ENCODE measurements around the gene SYCP2L.
"Not testable (repeated sequence)": the region's sequence is repeated elsewhere in the genome, so short reads cannot be mapped to it uniquely, and the experiment has no call there.

SYCP2L gene

GRCh38 chr6:10847684-10848083 is 39.2 kb upstream of the SYCP2L start:
- TF ChIP-seq CTCF (IDR thresholded peaks at IDR 0.05; ENCODE audit: low read depth, low read length), result 0 out of 2 replicates have a peak, but pooled peaks have one; percentile 18
- no peaks in the 10 kb centered on the region for H3K36me3 ChIP-seq
- H3K27ac ChIP-seq, result no peak overlapping the region
- peaks cover 4% of the 10 kb centered on the region for H3K9me3 ChIP-seq (ENCODE audit: severe bottlenecking)
- no peaks in the 10 kb centered on the region for H3K27me3 ChIP-seq (ENCODE audit: insufficient read depth, low read depth, severe bottlenecking)
- no peak overlapping the region for H3K4me3 ChIP-seq (ENCODE audit: low read depth, low read length)
- no peak for DNase-seq

GRCh38 chr6:10849901-10850300 is 37.0 kb upstream of the SYCP2L start:
- Histone ChIP-seq H3K36me3 (no peaks in the 10 kb centered on the region), H3K27me3 (ENCODE audit: insufficient read depth, low read depth, severe bottlenecking) (no peaks in the 10 kb centered on the region), H3K9me3 (ENCODE audit: severe bottlenecking) (peaks cover 22% of the 10 kb centered on the region), H3K27ac (no peak overlapping the region), H3K4me3 (ENCODE audit: low read depth, low read length) (no peak overlapping the region)
- no peak for DNase-seq
- no peak for TF ChIP-seq CTCF (IDR thresholded peaks at IDR 0.05; ENCODE audit: low read depth, low read length)

- no peak for TF ChIP-seq CTCF (IDR thresholded peaks at IDR 0.05; ENCODE audit: low read depth, low read length)
- no peak for DNase-seq
Observed at GRCh38 chr6:10850728-10851127, 36.1 kb upstream of the SYCP2L start.

GRCh38 chr6:10852361-10852960 is 34.4 kb upstream of the SYCP2L start:
- H3K36me3 ChIP-seq, result no peaks in the 10 kb centered on the region
- DNase-seq, result no peak
- no peak for TF ChIP-seq CTCF (IDR thresholded peaks at IDR 0.05; ENCODE audit: low read depth, low read length)
- peaks cover 26% of the 10 kb centered on the region for H3K9me3 ChIP-seq (ENCODE audit: severe bottlenecking)
- no peak overlapping the region for H3K4me3 ChIP-seq (ENCODE audit: low read depth, low read length)
- no peak overlapping the region for H3K27ac ChIP-seq
- H3K27me3 ChIP-seq (ENCODE audit: insufficient read depth, low read depth, severe bottlenecking), result no peaks in the 10 kb centered on the region

More at GRCh38 chr6:10850728-10851127, 36.1 kb upstream of the SYCP2L start:
- no peaks in the 10 kb centered on the region for H3K36me3 ChIP-seq
- no peak overlapping the region for H3K4me3 ChIP-seq (ENCODE audit: low read depth, low read length)
- H3K27me3 ChIP-seq (ENCODE audit: insufficient read depth, low read depth, severe bottlenecking), result no peaks in the 10 kb centered on the region
- no peak overlapping the region for H3K27ac ChIP-seq
- H3K9me3 ChIP-seq (ENCODE audit: severe bottlenecking), result peaks cover 26% of the 10 kb centered on the region

- H3K4me3 ChIP-seq (ENCODE audit: low read depth, low read length); H3K27ac ChIP-seq; DNase-seq; H3K27me3 ChIP-seq (ENCODE audit: insufficient read depth, low read depth, severe bottlenecking); H3K36me3 ChIP-seq: not testable (repeated sequence)
- peaks cover 26% of the 10 kb centered on the region for H3K9me3 ChIP-seq (ENCODE audit: severe bottlenecking)
Observed at GRCh38 chr6:10853849-10854300, 33.0 kb upstream of the SYCP2L start.

- no peak for TF ChIP-seq CTCF (IDR thresholded peaks at IDR 0.05; ENCODE audit: low read depth, low read length)
- no peak for DNase-seq
- no peak overlapping the region for H3K4me3 ChIP-seq (ENCODE audit: low read depth, low read length)
- peaks cover 26% of the 10 kb centered on the region for H3K9me3 ChIP-seq (ENCODE audit: severe bottlenecking)
- H3K36me3 ChIP-seq, result no peaks in the 10 kb centered on the region
- H3K27me3 ChIP-seq (ENCODE audit: insufficient read depth, low read depth, severe bottlenecking), result no peaks in the 10 kb centered on the region
- H3K27ac ChIP-seq, result no peak overlapping the region
Observed at GRCh38 chr6:10854922-10855632, 31.8 kb upstream of the SYCP2L start.

All from WERI-Rb-1 (cell line).